Measurements from ENCODE around the gene SESTD1.
A peak's percentile ranks its signal among the peaks of the same experiment; 100 is the strongest.

SESTD1 gene

DNA sequence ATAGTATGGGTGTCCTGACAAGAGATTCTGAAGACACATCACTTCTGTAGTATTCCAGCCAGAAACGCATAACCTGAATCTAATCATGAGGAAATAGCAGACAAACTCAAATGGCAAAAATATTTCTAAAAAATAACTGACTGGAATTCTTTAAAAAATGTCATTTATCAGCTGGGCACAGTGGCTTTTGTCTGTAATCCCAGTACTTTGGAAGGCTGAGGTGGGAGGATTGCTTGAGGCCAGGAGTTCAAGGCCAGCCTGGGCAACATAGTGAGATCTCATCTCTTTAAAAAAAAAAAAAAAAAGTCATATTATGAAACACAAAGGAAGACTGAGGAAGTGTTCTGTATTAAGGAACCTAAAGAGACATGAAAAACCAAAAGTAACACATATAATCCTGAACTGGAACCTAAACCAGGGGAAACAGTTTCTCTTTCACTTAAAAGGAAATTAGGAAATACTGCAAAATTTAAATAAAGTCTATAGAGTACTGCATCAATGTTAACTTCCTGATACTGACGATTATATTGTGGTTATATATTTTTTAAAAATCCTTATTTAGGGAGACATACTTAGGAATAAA lies 29.9 kb downstream of the SESTD1 start:
- Histone ChIP-seq H3K27me3 (ENCODE audit: insufficient read depth, poor library complexity, severe bottlenecking) (no peaks in the 10 kb centered on the region), H3K4me3 (replicated peaks; ENCODE audit: insufficient read depth, low read length) (peak overlapping the region; percentile 24), H3K27ac (replicated peaks) (peak overlapping the region; percentile 66)
- TF ChIP-seq REST (IDR thresholded peaks at IDR 0.05; ENCODE audit: insufficient replicate concordance, low read depth) (no peak), SPI1 (IDR thresholded peaks at IDR 0.05; ENCODE audit: borderline replicate concordance, low read depth) (peak; percentile 71)
- DNase-seq (ENCODE audit: low read depth in 1 of 2, low spot score in 1 of 2), result peak in 1 of 2 experiments; percentile 4

GRCh38 chr2:179233626-179234430 lies 30.8 kb downstream of the SESTD1 start:
- no peak for DNase-seq (ENCODE audit: low read depth in 1 of 2, low spot score in 1 of 2)
- TF ChIP-seq POLR2AphosphoS5 (IDR thresholded peaks at IDR 0.05; ENCODE audit: low read depth), result no peak
- no peak for TF ChIP-seq SPI1 (IDR thresholded peaks at IDR 0.05; ENCODE audit: borderline replicate concordance, low read depth)
- no peak for TF ChIP-seq CTCF (IDR thresholded peaks at IDR 0.05; ENCODE audit: insufficient read depth, low read length)
- no peak for TF ChIP-seq GABPA (IDR thresholded peaks at IDR 0.05; ENCODE audit: low read depth)
- TF ChIP-seq REST (IDR thresholded peaks at IDR 0.05; ENCODE audit: insufficient replicate concordance, low read depth), result no peak
- no peak overlapping the region for H3K4me3 ChIP-seq (replicated peaks; ENCODE audit: insufficient read depth, low read length)
- H3K27ac ChIP-seq (replicated peaks), result 0 out of 2 replicates have a peak overlapping the region, but pooled peaks have one; percentile 66
- no peaks in the 10 kb centered on the region for H3K27me3 ChIP-seq (ENCODE audit: insufficient read depth, poor library complexity, severe bottlenecking)

DNA sequence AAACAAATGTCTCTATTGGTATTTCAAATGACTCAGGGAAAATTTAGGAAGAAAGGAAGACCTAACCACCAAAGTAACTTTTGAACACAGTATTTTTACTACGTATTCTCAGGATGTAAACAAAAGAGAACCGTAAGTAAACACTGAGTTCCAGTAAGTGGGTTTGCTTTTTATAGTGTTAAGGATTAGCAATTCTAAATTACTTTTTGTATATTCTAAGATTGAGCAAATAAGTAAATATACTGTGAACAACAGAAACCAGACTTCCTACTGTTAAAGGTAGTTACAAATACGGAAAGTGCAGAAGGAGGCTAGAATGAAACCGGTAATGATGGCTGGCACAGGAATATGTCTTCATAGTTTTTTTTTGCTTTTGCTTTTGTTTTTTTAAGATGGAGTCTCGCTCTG lies 31.5 kb downstream of the SESTD1 start:
- H3K4me3 ChIP-seq (replicated peaks; ENCODE audit: insufficient read depth, low read length), result no peak overlapping the region
- DNase-seq (ENCODE audit: low read depth in 1 of 2, low spot score in 1 of 2), result no peak
- H3K27ac ChIP-seq (replicated peaks), result no peak overlapping the region
- no peaks in the 10 kb centered on the region for H3K27me3 ChIP-seq (ENCODE audit: insufficient read depth, poor library complexity, severe bottlenecking)
- TF ChIP-seq SPI1 (IDR thresholded peaks at IDR 0.05; ENCODE audit: borderline replicate concordance, low read depth) (no peak), REST (IDR thresholded peaks at IDR 0.05; ENCODE audit: insufficient replicate concordance, low read depth) (no peak), GABPA (IDR thresholded peaks at IDR 0.05; ENCODE audit: low read depth) (no peak), POLR2AphosphoS5 (IDR thresholded peaks at IDR 0.05; ENCODE audit: low read depth) (no peak), CTCF (IDR thresholded peaks at IDR 0.05; ENCODE audit: insufficient read depth, low read length) (no peak)

Data from HL-60 (cell line).